ENCODE results near the gene MTERF4. TPM values are rescaled to one million over a fixed set of nuclear protein-coding genes. Genes with fewer than 3 reads are reported as not detected.

Gene MTERF4
- total and polyA plus RNA-seq, 2 of the 13 experiments (the other 11 are each of a cell fraction or from before 2014, with no cell fraction given): 50.5 to 59.8 TPM

GRCh38 chr2:241093133-241093781 lies 8.8 kb downstream of the MTERF4 start (continued):
- TF ChIP-seq RXRA (CRISPR knock-in tag; IDR thresholded peaks at IDR 0.05) (peak; percentile 80; the same call in 1 of the 2 replicates), NR0B2 (CRISPR knock-in tag; IDR thresholded peaks at IDR 0.05) (peak; percentile 55; the same call in 1 of the 2 replicates), RARA (CRISPR knock-in tag; IDR thresholded peaks at IDR 0.05) (peak; percentile 78), ZNF687 (CRISPR knock-in tag; IDR thresholded peaks at IDR 0.05) (peak; percentile 52), GATAD1 (CRISPR knock-in tag; IDR thresholded peaks at IDR 0.05) (peak; percentile 62; the same call in 1 of the 2 replicates), ZBTB33 (CRISPR knock-in tag; IDR thresholded peaks at IDR 0.05) (peak; percentile 63; the same call in 1 of the 2 replicates), HDAC2 (CRISPR knock-in tag; IDR thresholded peaks at IDR 0.05) (peak; percentile 98), ZNF121 (CRISPR knock-in tag; IDR thresholded peaks at IDR 0.05) (0 out of 2 replicates have a peak, but pooled peaks have one; percentile 21), MLX (CRISPR knock-in tag; IDR thresholded peaks at IDR 0.05) (peak; percentile 74), ZNF281 (CRISPR knock-in tag; IDR thresholded peaks at IDR 0.05; ENCODE audit: borderline replicate concordance) (0 out of 2 replicates have a peak, but pooled peaks have one; percentile 23), TGIF2 (CRISPR knock-in tag; IDR thresholded peaks at IDR 0.05) (peak; percentile 12; the same call in 1 of the 2 replicates), FOXO4 (CRISPR knock-in tag; conservative IDR thresholded peaks at IDR 0.05) (0 out of 2 replicates have a peak, but pooled peaks have one; percentile 62), ZNF691 (CRISPR knock-in tag; IDR thresholded peaks at IDR 0.05; ENCODE audit: borderline replicate concordance, low read depth) (peak; percentile 44; the same call in 1 of the 2 replicates), NCOR1 (IDR thresholded peaks at IDR 0.05; ENCODE audit: borderline replicate concordance, low read length) (peak; percentile 31; the same call in 1 of the 2 replicates)
